OCI-LY7 (cell line): Measurements from ENCODE around the gene COPG1.

Experiments used
- CTCF ChIP-seq: fragments of 200-600 bp; sonication (generic); conservative IDR thresholded peaks from 2 replicates; pipeline ENCODE4 v1.5.1; 2014; ENCODE audit warnings: mild to moderate bottlenecking, antibody characterized with exemption, low read length, moderate library complexity, mixed read lengths
- EZH2phosphoT487 ChIP-seq: fragments of 200-600 bp; sonication (generic); IDR thresholded peaks from 2 replicates; pipeline ENCODE4 v1.6.1; 2018; ENCODE audit warnings: low read depth, borderline replicate concordance, mild to moderate bottlenecking, mixed run types, antibody characterized with exemption, low read length, moderate library complexity, mixed read lengths

- no peak for TF ChIP-seq CTCF
- no peak for TF ChIP-seq EZH2phosphoT487
Measured at GRCh38 chr3:129238945-129239705, 10.3 kb upstream of the COPG1 start.
